PC-3 (cell line): Measurements from ENCODE around the gene GTF3C4.

Source experiments
- EZH2 ChIP-seq: fragments of 300-600 bp; sonication (generic); IDR thresholded peaks from one replicate; pipeline ENCODE4 v1.6.1; 2017; ENCODE audit warnings: antibody characterized with exemption, mild to moderate bottlenecking, low read length; ENCODE audit not compliant: unreplicated experiment
- TF ChIP-seq, protein P1 (sequence below): fragments of 300-600 bp; sonication (generic); conservative IDR thresholded peaks from 2 replicates; pipeline ENCODE4 v1.5.1; 2017; ENCODE audit warnings: antibody characterized with exemption, low read depth, mild to moderate bottlenecking, low read length

GRCh38 chr9:132712753-132713152 is 42.5 kb downstream of the GTF3C4 start:
- TF ChIP-seq, protein P1, sequence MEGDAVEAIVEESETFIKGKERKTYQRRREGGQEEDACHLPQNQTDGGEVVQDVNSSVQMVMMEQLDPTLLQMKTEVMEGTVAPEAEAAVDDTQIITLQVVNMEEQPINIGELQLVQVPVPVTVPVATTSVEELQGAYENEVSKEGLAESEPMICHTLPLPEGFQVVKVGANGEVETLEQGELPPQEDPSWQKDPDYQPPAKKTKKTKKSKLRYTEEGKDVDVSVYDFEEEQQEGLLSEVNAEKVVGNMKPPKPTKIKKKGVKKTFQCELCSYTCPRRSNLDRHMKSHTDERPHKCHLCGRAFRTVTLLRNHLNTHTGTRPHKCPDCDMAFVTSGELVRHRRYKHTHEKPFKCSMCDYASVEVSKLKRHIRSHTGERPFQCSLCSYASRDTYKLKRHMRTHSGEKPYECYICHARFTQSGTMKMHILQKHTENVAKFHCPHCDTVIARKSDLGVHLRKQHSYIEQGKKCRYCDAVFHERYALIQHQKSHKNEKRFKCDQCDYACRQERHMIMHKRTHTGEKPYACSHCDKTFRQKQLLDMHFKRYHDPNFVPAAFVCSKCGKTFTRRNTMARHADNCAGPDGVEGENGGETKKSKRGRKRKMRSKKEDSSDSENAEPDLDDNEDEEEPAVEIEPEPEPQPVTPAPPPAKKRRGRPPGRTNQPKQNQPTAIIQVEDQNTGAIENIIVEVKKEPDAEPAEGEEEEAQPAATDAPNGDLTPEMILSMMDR, result no peak
- TF ChIP-seq EZH2, result no peak
